Glutamatergic neuron (in vitro differentiated cells): ENCODE data around the gene C10orf53. TPM values are rescaled to one million over a fixed set of nuclear protein-coding genes. Genes with fewer than 3 reads are reported as not detected.
A peak's percentile ranks its signal among the peaks of the same experiment; 100 is the strongest.
"Not testable (repeated sequence)": the region's sequence is repeated elsewhere in the genome, so short reads cannot be mapped to it uniquely, and the experiment has no call there.

Experiments
- DNase-seq: peaks from one replicate; pipeline ENCODE4 v3.0.0; 2022
- H3K27ac Mint-ChIP-seq: one replicate; pipeline ENCODE4 v1.8.0; 2020; ENCODE audit warnings: mild to moderate bottlenecking, mixed read lengths, inconsistent platforms; ENCODE audit not compliant: unreplicated experiment
- H3K27me3 Mint-ChIP-seq: one replicate; pipeline ENCODE4 v1.8.0; 2020; ENCODE audit warnings: mild to moderate bottlenecking, moderate library complexity, mixed read lengths, inconsistent platforms; ENCODE audit not compliant: unreplicated experiment
- H3K36me3 Mint-ChIP-seq: one replicate; pipeline ENCODE4 v1.8.0; 2020; ENCODE audit warnings: mild to moderate bottlenecking, mixed read lengths, inconsistent platforms; ENCODE audit not compliant: unreplicated experiment
- H3K4me1 Mint-ChIP-seq: one replicate; pipeline ENCODE4 v1.8.0; 2020; ENCODE audit warnings: mild to moderate bottlenecking, low read depth, mixed read lengths, inconsistent platforms; ENCODE audit not compliant: unreplicated experiment
- H3K4me3 Mint-ChIP-seq: one replicate; pipeline ENCODE4 v1.8.0; 2020; ENCODE audit warnings: mild to moderate bottlenecking, mixed read lengths, inconsistent platforms; ENCODE audit not compliant: unreplicated experiment
- H3K9me3 Mint-ChIP-seq: one replicate; pipeline ENCODE4 v1.8.0; 2020; ENCODE audit warnings: mild to moderate bottlenecking, moderate library complexity, mixed read lengths, inconsistent platforms; ENCODE audit not compliant: unreplicated experiment
- total RNA-seq: library from RNA; stranded (reverse); fragmentation: NEBNext Ultra II Directional; extraction: Animal tissue kit (Norgen Biotek cat#: 25700); gene quantifications from one replicate; pipeline ENCODE4 v1.2.1, GENCODE V29; 2021; ENCODE audit not compliant: unreplicated experiment
- TF ChIP-seq, protein P1 (sequence below): fragments of 200-600 bp; sonication (generic); IDR thresholded peaks from one replicate; pipeline ENCODE4 v1.5.0; 2021; ENCODE audit not compliant: partially characterized antibody, unreplicated experiment

The C10orf53 gene
- total RNA-seq, 1 donor from 2014 or later = 0.25 TPM

DNA sequence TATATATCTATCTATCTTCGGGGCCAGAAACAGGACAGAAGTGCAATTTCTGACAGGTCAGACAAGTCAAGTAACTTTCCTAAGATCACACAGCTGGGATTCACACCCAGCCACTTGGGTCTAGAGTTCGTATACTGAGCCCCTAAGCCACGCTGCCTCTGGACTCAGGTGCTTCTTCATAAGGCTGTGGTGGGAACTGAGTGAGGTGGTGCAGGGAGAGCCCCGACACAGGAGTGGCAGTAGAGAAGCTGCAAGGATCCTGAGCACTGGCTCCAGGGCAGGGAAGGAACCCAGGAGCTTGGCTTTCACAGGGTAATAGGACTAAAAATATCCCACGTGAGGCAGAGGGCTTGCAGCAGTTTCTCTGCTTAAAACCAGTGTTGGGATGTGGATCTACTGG, 33.8 kb downstream of the C10orf53 start:
- Mint-ChIP-seq H3K9me3 (peaks cover 3% of the 10 kb centered on the region), H3K27ac (no peak overlapping the region), H3K4me3 (no peak overlapping the region), H3K36me3 (peaks cover 24% of the 10 kb centered on the region), H3K27me3 (peaks cover 7% of the 10 kb centered on the region), H3K4me1 (peaks cover 5% of the 10 kb centered on the region)
- TF ChIP-seq, protein P1, sequence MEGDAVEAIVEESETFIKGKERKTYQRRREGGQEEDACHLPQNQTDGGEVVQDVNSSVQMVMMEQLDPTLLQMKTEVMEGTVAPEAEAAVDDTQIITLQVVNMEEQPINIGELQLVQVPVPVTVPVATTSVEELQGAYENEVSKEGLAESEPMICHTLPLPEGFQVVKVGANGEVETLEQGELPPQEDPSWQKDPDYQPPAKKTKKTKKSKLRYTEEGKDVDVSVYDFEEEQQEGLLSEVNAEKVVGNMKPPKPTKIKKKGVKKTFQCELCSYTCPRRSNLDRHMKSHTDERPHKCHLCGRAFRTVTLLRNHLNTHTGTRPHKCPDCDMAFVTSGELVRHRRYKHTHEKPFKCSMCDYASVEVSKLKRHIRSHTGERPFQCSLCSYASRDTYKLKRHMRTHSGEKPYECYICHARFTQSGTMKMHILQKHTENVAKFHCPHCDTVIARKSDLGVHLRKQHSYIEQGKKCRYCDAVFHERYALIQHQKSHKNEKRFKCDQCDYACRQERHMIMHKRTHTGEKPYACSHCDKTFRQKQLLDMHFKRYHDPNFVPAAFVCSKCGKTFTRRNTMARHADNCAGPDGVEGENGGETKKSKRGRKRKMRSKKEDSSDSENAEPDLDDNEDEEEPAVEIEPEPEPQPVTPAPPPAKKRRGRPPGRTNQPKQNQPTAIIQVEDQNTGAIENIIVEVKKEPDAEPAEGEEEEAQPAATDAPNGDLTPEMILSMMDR = no peak
- no peak for DNase-seq

DNA sequence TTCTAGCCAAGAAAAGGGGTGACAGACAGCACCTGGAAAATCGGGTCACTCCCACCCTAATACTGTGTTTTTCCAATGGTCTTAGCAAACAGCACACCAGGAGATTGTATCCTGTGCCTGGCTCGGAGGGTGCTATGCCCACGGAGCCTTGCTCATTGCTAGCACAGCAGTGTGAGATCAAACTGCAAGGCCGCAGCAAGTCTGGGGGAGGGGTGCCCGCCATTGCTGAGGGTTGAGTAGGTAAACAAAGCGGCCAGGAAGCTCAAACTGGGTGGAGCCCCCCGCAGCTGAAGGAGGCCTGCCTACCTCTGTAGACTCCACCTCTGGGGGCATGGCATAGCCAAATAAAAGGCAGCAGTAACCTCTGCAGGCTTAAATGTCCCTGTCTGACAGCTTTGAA, 35.7 kb downstream of the C10orf53 start:
- H3K27me3 Mint-ChIP-seq, H3K4me3 Mint-ChIP-seq, H3K9me3 Mint-ChIP-seq, H3K4me1 Mint-ChIP-seq, H3K27ac Mint-ChIP-seq, DNase-seq: not testable (repeated sequence)
- peaks cover 24% of the 10 kb centered on the region for H3K36me3 Mint-ChIP-seq

DNA sequence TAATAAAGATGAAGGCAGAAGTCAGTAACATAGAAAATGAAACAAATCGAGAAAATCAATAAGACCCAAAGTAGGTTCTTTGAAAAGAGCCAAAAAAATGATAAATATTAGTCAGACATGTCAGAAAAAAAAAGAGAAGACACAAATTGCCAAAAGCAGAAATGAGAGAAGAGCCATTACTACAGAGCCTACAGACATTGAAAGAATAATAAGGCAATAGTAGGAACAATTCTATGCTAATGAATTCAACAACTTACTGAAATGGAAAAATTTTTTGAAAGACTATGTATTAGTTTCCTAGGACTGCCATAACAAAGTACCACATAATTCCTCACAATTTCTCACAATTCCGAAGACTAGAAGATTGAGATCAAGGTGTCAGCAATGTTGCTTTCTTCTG, 47.1 kb downstream of the C10orf53 start:
- Mint-ChIP-seq H3K9me3 (peaks cover 2% of the 10 kb centered on the region), H3K27me3 (no peaks in the 10 kb centered on the region)

DNA sequence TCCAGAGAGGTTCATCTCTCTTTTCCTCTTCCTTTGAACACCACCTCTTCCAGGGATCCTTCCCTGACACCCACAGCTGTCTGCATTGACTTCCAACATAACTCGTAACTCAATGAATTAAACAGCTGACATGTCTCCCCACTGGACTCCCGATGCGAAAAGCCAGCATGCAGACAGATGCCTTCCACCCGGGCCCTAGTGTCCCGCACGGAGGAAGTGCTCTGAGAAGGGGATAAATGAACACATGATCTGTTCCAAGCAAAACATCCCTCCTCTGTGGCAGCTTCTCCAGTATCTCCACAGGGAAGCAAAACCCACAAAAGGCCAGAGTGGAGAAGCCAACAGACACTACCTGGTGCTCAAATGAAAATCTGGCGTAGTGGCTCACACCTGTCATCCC, 54.4 kb downstream of the C10orf53 start:
- Mint-ChIP-seq H3K9me3 (peaks cover under 1% of the 10 kb centered on the region), H3K36me3 (peaks cover 4% of the 10 kb centered on the region), H3K27ac (peak overlapping the region; percentile 34), H3K4me1 (peaks cover 8% of the 10 kb centered on the region), H3K4me3 (no peak overlapping the region), H3K27me3 (peaks cover 6% of the 10 kb centered on the region)
- DNase-seq = no peak
- TF ChIP-seq, protein P1 = no peak

More for the DNA sequence above, 47.1 kb downstream of the C10orf53 start:
- Mint-ChIP-seq H3K27ac (no peak overlapping the region), H3K4me3 (no peak overlapping the region), H3K36me3 (peaks cover 18% of the 10 kb centered on the region), H3K4me1 (no peaks in the 10 kb centered on the region)
- DNase-seq = no peak
- TF ChIP-seq, protein P1 = no peak

DNA sequence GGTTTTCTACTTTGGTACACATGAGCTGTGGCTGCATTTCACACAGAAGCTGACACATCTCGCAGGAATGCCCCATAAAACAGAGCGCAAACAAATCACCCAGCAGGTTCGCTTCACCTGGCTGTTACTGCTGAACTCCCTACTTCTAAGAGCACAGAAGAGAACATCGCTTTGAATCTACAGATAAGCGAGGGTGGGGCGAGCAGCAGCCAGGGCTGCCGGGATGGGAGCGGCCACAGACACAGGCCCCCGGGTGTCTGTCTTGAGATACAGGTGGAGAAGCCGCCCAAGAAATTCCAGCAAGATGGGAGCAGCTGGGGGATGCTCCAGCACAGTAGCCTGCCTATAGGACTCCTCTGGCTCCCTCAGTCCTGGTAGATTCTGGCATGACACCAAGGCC, 55.2 kb downstream of the C10orf53 start:
- H3K4me1 Mint-ChIP-seq = peaks cover 11% of the 10 kb centered on the region
- H3K27ac Mint-ChIP-seq = no peak overlapping the region
- H3K4me3 Mint-ChIP-seq = no peak overlapping the region
- H3K36me3 Mint-ChIP-seq = no peaks in the 10 kb centered on the region
- DNase-seq = no peak
- H3K9me3 Mint-ChIP-seq = peaks cover 4% of the 10 kb centered on the region
- TF ChIP-seq, protein P1 = no peak
- peaks cover 8% of the 10 kb centered on the region for H3K27me3 Mint-ChIP-seq

DNA sequence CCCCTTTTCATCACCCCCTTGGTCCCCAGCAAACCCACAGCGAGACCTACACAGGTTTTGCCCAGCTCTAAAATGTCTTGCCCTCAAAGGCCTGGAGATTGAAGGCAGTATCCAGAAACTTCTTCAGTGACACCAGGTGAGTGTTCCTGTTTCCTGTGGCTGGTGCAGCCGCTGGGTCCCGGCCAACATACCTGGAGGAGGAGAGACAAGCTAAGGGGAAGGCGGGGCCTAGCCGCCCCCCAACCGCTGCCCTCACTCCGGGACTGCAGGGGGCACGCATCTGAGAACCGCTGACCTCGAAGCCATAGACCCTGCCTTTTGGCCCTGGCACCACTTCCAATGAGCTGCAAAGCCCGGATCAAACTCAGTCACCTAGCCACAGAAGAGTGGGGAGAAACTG, 55.7 kb downstream of the C10orf53 start:
- peaks cover 4% of the 10 kb centered on the region for H3K9me3 Mint-ChIP-seq
- H3K4me3 Mint-ChIP-seq = no peak overlapping the region
- H3K27ac Mint-ChIP-seq = no peak overlapping the region
- DNase-seq = no peak
- TF ChIP-seq, protein P1 = no peak
- peaks cover 8% of the 10 kb centered on the region for H3K27me3 Mint-ChIP-seq
- H3K4me1 Mint-ChIP-seq = peaks cover 15% of the 10 kb centered on the region
- H3K36me3 Mint-ChIP-seq = no peaks in the 10 kb centered on the region
